Measurements from ENCODE around the gene ST6GALNAC3.
"Not testable (repeated sequence)": the region's sequence is repeated elsewhere in the genome, so short reads cannot be mapped to it uniquely, and the experiment has no call there.

The ST6GALNAC3 gene

DNA sequence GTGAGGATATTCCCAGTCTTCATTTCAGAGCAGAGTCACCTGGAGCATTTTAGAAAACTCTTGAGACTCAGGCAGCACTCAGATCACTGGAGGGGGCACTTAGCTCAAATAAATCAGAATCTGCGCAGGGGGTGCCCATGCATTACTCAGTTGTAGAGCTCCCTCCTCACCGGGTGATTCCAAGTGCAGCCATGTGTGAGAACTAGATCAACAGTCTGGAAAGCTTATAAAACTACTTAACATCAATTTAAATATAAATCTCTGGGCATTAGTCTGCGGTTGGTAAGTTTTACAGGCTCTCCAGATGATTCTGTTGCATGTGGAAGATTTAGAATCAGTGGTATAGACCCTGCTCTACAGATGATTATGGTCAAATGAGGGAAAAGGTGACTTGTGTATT lies 128.6 kb downstream of the ST6GALNAC3 start:
- DNase-seq = no peak

DNA sequence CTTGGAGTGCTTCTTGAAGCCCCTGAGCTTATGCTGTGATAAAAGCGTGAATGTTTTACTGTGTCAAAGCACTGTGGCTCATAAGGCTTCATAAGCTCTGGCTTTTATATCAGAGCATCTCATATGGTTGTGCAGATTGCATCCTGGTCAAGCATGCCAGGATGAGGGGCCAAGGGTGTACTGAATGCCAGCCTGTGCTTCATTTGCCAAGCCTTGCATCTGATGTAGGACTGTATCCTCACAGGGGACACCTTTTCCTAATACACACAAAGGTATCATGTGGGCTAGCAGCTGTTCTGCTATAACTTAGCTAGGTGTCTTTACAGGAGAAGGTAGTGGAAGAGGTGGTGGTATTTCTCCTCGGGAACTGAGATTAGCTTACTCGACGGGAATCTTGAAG lies 134.7 kb downstream of the ST6GALNAC3 start:
- DNase-seq = no peak

DNA sequence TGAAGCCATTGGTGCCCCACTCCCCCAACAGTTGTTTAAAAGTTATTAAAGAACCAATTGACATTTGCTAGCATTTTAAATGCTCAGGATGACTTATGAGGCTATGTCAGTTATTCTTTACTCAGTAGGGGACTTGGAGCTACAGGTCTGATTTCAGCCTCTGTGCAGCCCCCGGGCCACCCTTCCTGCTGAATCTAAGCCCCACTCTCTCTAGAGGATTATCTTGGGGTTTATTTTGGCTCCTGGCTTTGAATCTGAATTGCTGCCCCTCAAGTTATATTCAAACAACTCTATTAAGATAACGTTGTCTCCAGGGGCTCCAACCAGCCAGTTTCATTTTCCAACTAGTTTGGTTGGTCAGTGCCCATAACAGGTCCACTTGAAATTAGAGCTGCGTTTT lies 135.1 kb downstream of the ST6GALNAC3 start:
- DNase-seq = no peak

DNA sequence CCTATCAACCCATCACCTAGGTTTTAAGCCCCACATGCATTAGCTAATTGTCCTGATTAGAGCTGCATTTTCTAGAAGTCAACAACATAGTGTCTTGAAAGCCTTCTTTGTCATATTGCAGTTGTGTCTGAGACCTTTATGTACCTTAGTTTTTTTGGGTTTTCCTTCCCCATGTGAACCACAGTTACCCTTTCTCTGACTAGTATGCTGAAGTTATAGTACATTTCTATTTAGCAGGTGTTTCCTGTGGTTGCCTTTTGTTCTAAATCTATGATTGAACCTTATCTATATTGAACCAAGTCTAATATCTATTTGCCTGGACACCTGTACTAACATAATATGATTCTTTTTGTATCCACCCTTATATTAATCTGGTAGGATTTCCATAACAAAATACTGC lies 135.6 kb downstream of the ST6GALNAC3 start:
- DNase-seq = no peak

DNA sequence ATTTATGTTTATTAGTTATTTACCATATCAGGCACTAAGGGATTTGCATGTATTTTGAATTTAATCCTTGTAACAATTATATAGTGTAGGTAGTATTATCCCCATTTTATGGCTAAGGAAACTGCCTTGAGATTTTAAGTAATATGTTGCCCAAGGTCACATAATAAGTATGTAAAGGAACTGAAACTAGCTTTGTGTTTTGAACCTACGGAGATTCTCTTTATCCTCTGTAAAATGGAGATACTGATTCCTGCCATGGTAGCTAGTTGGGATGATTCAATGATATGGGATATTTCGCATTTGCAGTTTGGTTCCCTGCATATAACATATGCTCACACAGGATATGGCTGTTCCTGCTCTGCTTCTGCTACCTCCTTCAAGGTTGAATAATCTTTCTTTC lies 144.3 kb downstream of the ST6GALNAC3 start:
- DNase-seq = no peak

DNA sequence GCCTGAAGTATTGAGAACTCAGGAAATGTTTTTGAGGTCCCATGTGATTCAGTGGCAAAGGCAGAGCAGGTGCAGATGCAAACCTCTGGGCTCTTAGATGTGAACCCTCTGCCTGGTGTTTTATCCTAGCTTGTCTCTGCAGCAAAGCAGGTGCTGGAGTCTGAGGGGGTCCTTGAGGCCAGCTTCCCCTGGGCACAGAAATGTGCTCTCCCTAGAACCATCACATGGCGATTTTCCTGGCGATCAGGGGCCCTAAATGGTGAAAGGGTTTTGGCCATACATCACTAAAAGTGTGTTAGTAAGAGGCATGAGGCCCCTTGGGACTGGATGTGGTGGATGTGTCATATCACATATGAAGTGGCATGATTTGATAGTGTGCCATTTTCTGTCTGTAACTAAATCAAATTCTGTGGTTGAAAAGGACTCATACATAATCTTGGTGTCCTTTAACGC lies 144.8 kb downstream of the ST6GALNAC3 start:
- no peak for DNase-seq

- no peak for DNase-seq
Observed at GRCh38 chr1:76224752-76225151, 150.2 kb downstream of the ST6GALNAC3 start.

- DNase-seq = no peak
Observed at GRCh38 chr1:76225526-76225925, 151.0 kb downstream of the ST6GALNAC3 start.

DNA sequence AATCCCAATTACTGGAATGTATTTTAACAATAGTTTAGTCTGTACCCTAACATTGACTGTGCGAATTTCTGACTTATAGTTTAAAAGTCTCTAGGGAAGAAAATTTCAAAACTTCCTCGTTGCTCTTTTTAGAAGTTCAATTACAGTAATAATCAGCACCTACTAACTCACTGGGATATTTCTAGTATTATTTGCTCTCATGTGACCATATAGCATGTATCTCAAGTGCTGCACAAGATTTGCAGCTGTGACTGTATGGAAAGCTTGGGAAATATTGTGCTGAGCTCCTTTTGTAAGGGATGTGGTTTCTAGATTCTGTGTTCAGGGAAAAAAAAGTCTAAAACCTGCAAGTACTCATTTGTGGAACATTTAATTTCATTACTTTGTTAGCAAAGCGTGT lies 153.1 kb downstream of the ST6GALNAC3 start:
- no peak for DNase-seq

- DNase-seq = no peak
Observed at GRCh38 chr1:76229279-76230005, 154.9 kb downstream of the ST6GALNAC3 start.

DNA sequence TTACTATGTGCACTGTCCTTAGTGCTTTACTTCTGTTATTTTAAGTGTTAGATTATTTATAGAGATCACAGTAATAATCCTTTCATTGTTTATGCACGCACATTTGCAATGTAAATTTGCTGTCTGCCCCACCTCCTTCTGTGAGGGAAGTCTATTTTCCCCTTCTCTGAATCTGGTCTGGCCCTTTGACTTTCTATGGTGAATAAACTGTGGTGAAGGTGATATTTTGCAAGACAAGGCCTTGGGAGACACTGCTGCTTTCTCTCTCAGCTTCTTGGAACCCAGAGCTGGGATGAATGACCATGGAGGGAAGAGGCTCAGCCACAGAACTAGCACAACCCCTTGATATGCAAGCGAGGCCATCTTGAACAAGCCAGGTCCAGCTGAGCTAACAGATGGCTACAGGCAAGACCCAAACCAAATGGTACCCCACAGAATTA lies 156.3 kb downstream of the ST6GALNAC3 start:
- no peak for DNase-seq

DNA sequence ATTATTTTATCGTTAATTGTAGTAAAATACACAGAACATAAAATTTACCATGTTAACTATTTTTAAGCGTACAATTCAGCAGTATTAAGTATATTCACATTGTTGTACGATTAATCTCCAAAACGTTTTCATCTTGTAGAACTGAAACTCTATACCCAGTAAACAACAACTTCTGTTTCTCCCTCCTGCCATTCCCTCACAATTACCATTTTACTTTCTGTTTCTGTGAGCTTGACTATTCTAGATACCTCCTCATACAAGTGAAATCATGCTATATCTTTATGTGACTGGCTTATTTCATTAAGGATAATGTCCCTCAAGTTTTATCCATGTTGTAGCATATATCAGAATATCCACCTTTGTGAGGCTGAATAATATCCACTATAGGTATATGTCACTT lies 156.8 kb downstream of the ST6GALNAC3 start:
- DNase-seq = no peak

DNA sequence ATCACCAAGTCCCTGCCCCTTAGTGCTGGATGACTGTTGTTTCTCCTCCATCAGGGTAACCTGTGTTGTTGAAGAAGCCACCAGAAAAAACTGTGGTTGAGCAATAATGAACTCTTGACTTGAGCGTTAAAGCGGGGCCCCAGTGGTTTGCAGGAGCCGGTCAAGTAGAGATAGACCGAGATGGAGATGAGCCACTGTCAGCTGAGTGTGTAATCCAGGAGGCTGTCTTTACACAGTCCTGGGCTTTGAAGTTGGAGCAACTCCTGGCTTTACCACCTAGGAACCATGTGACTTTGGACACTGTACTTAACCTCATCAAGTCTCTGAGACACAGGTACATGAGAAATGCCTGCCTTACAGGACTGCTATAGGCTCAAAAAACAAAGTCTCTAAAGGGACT lies 158.1 kb downstream of the ST6GALNAC3 start:
- DNase-seq = no peak

DNA sequence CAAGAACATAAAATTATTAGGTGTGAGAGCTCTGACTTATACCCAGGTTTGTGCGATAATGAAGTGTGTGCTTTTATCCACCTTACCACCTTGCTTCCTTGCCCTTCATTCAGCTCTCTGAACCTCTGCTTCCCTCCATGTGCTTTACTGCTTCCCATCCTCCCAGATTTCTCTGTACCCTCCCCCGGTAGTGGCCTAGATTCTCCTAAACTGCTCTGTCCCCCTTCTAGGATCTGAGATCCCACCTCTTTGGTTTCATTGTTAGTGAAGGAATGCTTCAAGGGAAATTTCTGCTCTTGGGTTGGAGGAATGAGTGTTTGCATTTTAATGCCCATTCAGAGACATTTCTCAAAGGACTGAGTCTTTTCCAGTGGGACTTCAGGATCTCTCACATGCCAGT lies 159.5 kb downstream of the ST6GALNAC3 start:
- DNase-seq = no peak

DNA sequence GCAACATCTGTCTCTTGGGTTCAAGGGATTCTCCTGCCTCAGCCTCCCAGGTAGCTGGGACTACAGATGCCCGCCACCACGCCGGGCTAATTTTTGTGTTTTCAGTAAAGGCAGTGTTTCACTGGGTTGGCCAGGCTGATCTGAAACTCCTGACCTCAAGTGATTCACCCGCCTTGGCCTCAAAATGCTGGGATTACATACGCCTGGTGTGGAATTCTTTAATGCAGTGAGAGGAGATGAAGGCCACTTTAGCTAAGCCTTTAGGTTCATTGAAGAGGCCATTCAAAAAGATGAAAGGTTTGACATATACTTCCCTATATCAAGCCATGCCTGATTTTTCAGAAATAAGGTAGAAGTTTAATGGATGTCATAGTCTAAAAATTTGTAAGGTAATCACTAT lies 162.7 kb downstream of the ST6GALNAC3 start:
- no peak for DNase-seq

DNA sequence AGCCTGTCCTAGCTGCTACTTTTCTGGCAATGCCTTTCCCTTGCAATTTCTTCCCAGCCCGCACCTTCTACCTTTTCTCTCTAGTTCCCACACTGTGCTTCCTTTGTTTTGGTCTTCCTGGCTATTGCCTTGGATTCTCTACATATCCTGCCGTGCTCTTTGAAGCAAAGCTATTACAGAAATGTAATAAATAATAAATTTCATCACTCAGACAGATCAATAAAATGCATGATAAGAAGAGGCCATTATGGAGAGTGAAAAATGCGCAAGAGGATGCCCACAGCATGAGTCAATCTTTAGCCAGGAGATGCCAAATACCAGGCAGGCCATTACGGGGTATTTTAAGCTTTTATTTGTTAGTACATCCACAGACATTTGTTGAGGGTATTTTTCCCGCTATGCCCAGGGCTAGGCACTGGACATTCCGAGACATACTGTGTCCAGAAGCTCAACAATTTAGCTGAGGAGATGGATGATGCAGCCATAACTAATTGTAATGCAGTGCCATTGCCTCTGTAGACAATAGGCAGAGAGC lies 163.6 kb downstream of the ST6GALNAC3 start:
- no peak for DNase-seq

- no peak for DNase-seq
Observed at GRCh38 chr1:76239470-76239918, 164.9 kb downstream of the ST6GALNAC3 start.

GRCh38 chr1:76240316-76240715 lies 165.8 kb downstream of the ST6GALNAC3 start:
- DNase-seq = no peak

- not testable (repeated sequence) for DNase-seq
Observed at GRCh38 chr1:76242587-76242986, 168.0 kb downstream of the ST6GALNAC3 start.

DNA sequence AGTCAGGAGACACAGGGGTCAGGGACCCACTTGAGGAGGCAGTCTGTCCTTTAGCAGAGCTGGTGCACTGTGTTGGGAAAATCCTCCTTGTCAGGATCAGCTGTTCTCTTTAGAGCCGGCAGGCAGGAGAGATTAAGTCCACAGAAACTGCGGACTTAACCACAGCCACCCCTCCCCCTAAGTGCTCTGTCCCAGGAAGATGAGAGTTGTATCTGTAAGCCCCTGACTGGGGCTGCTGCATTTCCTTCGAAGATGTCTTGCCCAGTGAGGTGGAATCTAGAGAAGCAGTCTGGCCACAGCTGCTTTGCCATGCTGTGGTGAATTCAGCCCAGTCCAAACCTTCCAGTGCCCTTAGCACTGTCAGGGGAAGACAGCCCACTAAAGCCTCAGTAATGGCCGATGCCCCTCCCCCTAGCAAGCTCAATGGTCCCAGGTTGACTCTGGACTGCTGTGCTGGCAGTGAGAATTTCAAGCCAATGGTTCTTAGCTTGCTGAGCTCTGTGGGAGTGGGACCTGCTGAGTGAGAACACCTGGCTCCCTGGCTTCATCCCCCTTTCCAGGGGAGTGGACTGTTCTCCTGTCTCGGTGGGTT lies 172.8 kb downstream of the ST6GALNAC3 start:
- DNase-seq = no peak

GRCh38 chr1:76250271-76250670 lies 175.7 kb downstream of the ST6GALNAC3 start:
- no peak for DNase-seq

DNA sequence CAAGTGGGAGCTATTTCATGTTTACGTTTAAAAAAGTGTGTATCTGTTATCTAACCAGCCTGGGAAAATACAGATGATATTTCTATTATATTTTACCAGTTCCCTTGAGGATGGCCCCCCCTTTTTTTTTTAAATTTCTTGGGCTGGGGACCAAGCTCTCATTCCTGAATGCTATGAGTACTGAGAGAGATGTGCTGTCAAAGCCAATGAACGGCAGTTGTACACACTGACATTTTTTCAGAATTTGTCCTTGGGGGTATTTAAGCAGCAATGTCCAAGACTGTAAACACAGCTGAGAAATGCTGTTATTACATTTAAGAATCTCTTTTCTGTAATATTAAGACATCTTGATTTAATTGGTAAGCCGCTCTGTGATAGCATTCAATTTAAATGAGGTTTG lies 177.9 kb downstream of the ST6GALNAC3 start:
- DNase-seq = no peak

DNA sequence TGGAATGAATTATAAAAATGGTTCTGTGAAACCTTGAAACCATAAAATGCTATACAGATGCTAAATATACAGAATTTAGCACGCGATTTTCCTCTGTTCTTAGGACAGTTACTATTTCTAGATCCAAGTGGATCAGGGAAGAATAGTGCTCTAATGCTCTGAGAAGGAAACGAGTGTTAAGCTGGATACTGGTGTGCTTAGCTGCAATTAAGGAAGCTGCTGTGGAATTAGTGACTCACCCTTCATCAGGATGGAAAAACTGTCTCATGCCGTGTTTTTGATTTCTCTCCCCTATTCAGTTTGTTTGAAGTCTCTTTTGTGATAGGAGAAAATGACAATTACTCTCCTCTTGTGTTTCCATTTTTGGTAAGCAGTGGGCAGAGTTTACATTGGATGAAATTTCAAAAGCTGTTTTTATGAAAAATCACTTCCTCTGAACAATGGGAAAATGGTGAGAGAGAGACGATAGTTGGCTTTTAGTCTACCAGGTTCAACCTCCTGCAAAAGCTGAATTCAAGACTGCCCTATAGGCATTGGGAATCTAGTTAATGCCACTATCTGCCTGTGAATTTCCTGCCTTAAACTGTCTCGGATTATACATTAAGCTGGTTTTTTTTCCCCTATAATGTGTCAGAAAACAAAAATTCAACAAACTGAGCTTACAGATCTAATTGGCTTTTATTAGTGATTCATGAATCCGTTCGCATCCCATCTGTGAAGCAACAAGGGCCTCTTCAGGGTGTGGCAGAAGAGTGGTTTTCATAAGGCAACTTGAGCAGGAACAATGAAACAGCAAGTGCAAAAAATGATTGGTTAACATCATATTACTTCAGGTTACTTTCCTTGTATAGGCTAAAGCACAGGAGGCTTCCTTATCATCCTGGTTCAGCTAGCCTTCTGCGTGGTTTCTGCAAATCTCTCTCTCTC lies 179.8 kb downstream of the ST6GALNAC3 start:
- DNase-seq = no peak
